ENCODE data around the gene URAD.

GRCh38 chr13:27973961-27974662, 14.4 kb downstream of the URAD start:
- TF ChIP-seq CTCF (IDR thresholded peaks at IDR 0.05; ENCODE audit: low read depth, low read length), result no peak
- TF ChIP-seq EZH2phosphoT487 (IDR thresholded peaks at IDR 0.05; ENCODE audit: low read depth), result no peak
